Measurements from ENCODE around the gene SLC6A20.

SLC6A20 gene

DNA sequence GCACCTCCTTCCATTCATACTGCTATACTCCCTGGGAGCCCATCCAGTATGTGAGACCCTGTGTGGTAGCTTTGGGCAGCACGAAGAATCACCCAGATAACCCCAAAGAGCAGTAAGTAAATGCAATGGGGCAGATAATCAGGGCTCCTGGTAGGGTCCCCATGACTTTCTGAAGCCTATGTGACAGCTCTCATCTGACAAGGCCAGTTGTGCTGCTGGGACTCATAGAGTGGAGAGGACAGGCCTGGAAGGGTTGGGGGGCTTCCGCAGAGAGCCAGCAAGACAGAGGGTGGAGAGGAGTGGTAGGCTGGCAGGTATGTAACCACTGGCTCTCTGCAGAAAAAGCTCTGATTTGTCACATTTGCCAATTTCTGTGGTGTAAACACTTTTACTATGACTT lies 3.2 kb upstream of the SLC6A20 start:
- no peak for DNase-seq

DNA sequence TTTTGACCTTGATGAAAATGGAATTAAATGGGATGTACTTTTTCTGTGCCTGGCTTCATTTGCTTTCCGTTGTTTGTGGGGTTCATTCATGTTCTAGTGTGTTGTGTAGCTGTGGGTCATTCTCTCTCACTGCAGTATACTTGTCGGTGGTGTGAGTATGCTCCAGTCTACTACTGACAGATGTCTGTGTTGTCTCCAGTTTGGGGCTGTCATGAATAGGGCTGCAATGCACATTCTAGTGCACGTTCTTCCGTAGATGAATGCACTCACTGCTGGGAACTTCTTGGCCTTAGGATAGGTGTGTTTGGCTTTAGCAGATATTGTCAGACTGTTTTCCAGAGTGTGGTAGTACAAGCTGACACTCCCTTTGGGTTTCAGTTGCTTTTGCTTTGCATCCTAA lies 1.7 kb upstream of the SLC6A20 start:
- DNase-seq = no peak

DNA sequence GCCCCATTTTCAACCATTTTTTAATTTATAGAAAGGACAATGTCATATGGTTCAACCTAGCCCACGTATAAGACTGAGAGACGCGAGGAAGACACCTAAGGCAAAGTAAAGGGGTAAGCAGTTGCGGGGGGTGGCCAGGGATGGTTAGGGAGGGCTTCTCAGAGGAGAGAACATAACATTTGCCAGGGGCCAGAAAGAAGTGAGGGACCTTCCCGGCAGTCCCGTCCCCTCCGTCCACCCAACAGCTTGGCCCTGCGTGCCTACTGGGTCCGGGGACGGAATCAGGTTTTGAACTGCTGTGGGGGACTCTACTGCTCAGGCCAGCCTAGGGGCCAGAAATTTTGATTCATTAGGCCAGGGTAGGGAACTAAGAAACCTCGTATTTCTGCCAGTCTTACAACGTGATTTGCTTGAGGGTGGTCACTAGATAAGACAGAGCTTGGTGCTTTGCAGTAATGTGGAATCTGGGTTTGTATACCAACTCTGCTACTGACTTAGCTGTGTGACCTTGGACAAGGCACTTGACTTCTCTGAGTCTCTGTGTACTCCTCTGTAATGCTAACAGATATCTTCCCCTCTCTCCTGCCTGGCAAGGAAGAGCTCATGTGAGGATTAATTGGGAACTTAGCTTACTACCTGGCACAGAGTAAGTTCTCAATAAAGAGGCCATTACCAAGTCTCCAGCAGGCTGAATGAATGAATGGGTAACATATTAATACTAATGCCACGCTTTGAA lies 734 bp upstream of the SLC6A20 start:
- no peak for DNase-seq

- peak; percentile 57 for DNase-seq
Observed at GRCh38 chr3:45795509-45795881, 841 bp downstream of the SLC6A20 start.

- no peak for DNase-seq
Observed at GRCh38 chr3:45794660-45795059, 1.7 kb downstream of the SLC6A20 start.

DNA sequence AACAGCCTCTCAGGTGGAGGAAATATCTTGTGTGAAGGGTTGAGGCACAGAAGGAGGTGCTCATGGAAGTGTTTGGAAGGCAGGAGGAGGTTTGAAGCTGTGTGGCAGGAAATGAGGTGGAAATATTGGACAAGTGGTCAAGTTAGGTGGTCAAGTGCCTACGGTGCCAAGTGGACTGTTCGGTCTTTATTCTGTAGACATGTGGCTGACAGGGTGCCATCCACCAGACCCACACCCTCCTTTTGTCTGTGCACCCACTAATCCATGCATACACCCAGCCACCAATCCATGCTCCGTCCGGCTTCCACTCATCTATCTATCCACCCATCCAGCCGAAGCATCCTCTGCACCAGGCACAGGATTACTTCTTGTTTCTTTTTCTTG lies 2.2 kb downstream of the SLC6A20 start:
- no peak for DNase-seq

DNA sequence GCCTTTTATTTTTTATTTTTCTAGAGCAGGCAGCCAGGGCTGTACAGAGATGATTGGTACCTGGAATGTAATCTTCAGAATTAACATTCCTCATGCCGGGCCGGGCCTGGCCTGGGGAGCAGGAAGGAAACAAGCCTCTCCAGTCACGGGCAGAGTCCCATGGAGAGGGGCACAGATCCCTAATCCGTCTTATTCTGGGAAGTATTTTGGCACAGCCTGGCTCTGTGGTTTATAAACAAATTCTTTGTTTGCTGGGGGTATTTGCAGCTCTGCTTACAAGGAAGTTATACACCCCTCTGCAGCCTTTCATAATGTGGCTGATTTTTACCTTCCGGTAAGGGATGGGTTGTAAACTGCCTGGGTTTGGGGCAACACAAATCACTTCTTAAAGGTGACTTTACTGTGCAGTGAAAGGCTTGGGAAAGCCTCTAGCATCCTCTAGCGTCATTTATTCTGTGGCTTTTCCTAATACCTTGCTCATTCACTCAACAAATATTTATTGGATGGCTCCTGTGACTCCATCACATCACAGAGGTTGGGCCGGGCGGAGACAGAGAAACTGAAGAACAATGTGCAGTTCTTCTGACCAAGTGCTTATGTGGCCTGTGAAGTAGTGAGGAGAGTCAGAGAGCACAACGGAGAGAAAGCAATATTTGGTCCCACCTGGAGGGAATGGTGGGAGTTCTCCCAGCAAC lies 2.7 kb downstream of the SLC6A20 start:
- DNase-seq = no peak

GRCh38 chr3:45792516-45793172 lies 3.7 kb downstream of the SLC6A20 start:
- no peak for DNase-seq

DNA sequence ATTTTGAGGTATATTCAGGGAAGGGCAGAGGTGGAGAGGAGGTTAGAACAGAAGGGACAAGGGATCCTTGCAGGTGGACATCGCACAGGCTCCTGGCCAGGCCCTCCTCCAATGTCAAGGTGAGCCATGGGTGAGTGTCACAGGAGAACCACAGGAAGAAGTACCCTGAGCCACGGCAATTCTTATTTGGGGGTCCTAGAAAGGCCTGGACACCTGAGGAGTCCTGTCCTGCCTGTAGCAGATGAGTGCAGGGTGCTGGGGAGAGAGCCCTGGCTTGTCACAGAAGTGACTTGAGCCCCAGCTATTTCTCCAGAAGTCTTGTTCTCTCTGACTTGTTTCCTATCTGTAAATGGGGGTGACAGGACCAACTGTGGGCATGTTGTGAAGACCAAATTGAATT lies 4.3 kb downstream of the SLC6A20 start:
- DNase-seq = no peak

GRCh38 chr3:45790596-45790995 lies 5.7 kb downstream of the SLC6A20 start:
- no peak for DNase-seq

DNA sequence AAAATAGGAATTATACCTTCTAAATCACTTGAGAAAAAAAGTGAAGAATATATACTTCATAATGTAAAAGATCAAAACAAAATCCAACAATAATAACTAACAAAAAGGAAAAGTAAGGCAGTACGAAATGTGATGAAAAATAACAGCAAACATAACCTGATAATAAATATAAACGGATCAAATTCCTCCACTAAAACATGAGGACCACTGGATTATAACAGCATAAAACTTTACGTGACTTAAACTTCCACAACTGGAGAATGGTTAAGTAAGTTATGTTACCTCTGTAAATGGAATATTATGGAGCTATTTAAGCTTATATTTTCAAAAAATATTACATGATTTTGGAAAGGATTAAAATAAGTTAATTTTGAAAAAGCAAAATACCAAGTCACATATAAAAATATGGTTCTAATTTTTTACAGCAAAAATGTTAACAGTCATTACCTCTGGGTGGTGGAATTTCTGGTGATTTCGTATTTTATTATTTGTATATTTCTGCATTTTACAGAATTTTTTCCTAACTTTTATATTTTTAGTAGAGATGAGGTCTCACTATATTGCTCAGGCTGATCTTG lies 7.0 kb downstream of the SLC6A20 start:
- DNase-seq = no peak

DNA sequence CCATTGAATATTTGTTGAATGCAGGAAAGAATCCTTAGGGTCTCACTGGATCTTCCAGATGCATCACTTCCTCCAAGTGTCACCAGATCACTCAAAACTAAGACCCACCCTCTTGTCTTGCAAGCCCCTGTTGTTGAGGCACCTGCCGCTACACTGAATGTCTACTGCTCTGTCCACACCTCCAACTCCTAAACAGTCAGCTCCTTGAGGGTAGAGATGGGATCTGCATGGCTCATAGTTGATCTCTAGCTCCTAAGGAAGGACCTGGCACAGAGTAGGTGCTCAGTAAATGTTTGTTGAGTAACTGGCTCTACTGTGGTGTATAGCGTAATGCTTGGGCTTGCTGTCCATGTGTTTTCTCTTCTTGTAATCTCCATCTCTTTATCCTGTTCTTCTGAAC lies 8.8 kb downstream of the SLC6A20 start:
- DNase-seq = no peak

- no peak for DNase-seq
Observed at GRCh38 chr3:45786801-45787495, 9.4 kb downstream of the SLC6A20 start.

DNA sequence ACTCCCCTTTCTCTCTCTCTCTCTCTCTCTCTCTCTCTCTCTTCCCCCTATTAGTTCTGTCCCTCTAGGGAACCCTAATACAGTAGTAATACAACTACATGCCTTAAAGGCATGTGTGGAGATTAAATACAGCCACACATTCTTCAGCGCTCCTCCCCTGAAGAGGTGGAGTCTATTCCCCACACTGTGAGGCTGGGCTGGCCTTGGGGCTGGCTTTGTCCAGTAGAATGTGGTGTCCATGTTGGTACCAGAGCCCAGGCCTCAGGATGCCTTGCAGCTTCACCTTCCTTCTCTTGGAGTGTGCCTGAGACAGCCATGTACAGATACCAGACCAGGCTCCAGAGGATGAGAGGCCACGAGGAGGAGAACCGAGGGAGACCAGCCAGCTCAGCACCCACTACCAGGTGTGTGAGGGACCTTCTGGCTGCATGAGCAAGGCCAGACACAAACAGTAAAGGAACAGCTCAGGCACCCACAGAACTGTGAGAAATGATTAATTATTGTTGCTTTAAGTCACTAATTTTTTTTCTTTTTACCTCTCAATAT lies 10.7 kb downstream of the SLC6A20 start:
- DNase-seq = no peak

DNA sequence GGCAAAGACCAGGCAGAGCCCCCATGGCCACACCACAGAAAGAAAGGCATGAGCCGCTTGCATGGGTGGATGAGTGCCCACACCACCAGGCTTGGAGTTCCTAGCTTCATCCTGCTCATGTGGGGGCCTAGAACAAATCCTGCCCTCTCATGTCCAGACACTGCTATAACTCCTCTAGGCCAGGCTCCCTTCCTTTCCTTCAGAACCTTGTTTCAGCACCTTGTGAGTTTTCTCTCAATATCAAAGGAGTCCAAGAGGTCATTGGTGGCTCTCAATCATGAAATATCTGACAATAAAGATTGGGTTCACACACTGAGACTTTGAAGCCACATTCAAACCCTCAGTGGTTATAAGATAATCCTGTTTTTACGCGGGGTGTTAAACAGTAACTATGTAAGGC lies 12.7 kb downstream of the SLC6A20 start:
- DNase-seq = no peak

DNA sequence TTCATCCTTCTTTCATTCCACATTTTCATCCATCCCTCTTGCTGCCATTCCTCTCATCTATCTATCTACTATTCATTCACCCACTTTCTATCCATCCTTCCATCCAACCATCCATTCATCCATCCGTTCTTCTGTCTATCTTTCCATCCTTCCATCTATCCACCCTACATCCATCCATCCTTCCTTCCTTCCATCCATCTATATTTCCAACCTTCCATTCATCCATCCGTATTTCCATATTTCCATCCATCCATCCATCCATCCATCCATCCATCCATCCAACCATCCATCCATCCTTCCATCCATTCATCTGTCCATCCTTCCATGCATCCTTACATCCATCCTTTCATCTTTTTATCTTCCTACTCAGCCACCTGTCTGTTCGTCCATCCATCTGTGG lies 14.0 kb downstream of the SLC6A20 start:
- DNase-seq = no peak

GRCh38 chr3:45781841-45782240 lies 14.5 kb downstream of the SLC6A20 start:
- no peak for DNase-seq

- DNase-seq = no peak
Observed at GRCh38 chr3:45781271-45781670, 15.1 kb downstream of the SLC6A20 start.

GRCh38 chr3:45779746-45780735 lies 16.3 kb downstream of the SLC6A20 start:
- no peak for DNase-seq

DNA sequence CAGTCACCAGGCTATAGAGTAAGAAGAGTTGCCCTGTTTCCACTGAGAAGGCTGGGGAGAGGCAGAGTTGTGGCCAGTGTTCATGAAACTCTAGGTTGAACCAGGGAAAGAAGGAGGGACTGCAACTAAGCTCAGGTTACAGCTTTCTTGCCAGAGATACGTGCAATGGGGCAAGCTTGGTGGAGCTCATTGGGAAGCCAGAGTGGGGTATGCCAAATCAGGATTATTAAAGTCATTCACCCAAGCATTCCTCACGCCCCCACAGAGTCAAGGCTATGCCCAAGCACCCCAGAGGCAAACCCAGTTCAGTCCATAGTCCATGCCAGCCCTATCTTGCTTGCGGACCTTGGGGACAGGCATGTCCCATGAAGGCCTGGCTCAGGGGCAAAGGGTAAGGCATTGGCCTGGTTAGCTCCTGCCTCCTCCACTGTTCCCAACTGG lies 17.6 kb downstream of the SLC6A20 start:
- DNase-seq = no peak

DNA sequence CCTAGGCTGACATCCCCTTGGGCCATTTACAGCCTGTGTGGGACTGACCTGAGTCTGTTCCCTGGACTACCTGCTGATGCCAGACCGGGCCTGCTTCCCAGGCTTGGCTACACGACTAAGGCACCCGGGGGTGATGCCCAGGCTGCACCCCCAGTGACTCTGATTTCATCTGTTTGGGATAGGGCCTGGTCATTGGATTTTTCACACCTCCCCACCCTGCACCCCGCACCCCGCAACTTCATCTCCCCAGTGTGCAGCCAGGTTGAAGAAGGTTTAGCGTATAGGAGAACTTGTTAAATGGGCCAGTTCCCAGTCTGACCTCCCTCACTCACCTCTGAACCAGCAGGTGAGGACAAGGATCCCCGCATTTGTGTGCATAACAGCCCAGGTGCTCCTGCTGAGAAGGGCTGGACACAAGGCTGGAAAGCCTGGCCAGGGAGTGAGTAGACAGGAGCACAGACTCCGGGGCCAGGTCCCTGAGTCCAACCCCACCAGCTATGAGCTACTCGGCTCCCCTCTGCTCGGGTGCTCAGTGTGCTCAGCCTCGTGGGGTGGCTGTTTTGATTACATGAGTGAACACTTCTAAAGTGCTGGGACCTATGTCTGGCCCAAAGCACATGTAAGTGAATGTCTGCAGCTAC lies 18.5 kb downstream of the SLC6A20 start:
- no peak for DNase-seq
